WTC11 (cell line): ENCODE measurements around the gene C1D. TPM values are rescaled to one million over a fixed set of nuclear protein-coding genes. Genes with fewer than 3 reads are reported as not detected.

Experiments
- AFF4 ChIP-seq: sonication (generic); formaldehyde crosslinking; IDR thresholded peaks from 2 replicates; pipeline ENCODE4 v1.8.1; 2023; ENCODE audit warnings: mild to moderate bottlenecking, missing genetic modification reagents, borderline replicate concordance
- ATF6 ChIP-seq: sonication (generic); formaldehyde crosslinking; IDR thresholded peaks from 2 replicates; pipeline ENCODE4 v1.8.1; 2023; ENCODE audit warnings: mild to moderate bottlenecking, missing genetic modification reagents
- CDX4 ChIP-seq: fragments of 250-450 bp; sonication (Bioruptor Pico); IDR thresholded peaks from 2 replicates; pipeline ENCODE4 v1.9.0; 2021; ENCODE audit warnings: moderate library complexity, mild to moderate bottlenecking, inconsistent platforms, borderline replicate concordance
- CREM ChIP-seq: sonication (generic); formaldehyde crosslinking; IDR thresholded peaks from 2 replicates; pipeline ENCODE4 v1.8.1; 2022; ENCODE audit warnings: mild to moderate bottlenecking, missing genetic modification reagents, moderate library complexity
- E2F1 ChIP-seq: sonication (generic); formaldehyde crosslinking; IDR thresholded peaks from 2 replicates; pipeline ENCODE4 v1.8.0; 2022; ENCODE audit warnings: mild to moderate bottlenecking, missing genetic modification reagents
- E2F4 ChIP-seq: sonication (generic); formaldehyde crosslinking; IDR thresholded peaks from 2 replicates; pipeline ENCODE4 v1.8.1; 2022; ENCODE audit warnings: low read depth, mild to moderate bottlenecking, moderate library complexity, missing genetic modification reagents, borderline replicate concordance
- ERG ChIP-seq: fragments of 250-450 bp; sonication (Bioruptor Pico); IDR thresholded peaks from 2 replicates; pipeline ENCODE4 v1.8.0; 2021; ENCODE audit warnings: mild to moderate bottlenecking
- ESRRA ChIP-seq: sonication (generic); formaldehyde crosslinking; IDR thresholded peaks from 2 replicates; pipeline ENCODE4 v1.8.1; 2022; ENCODE audit warnings: mild to moderate bottlenecking, missing genetic modification reagents, borderline replicate concordance
- HMGXB4 ChIP-seq: sonication (generic); formaldehyde crosslinking; IDR thresholded peaks from 2 replicates; pipeline ENCODE4 v1.8.1; 2023; ENCODE audit warnings: mild to moderate bottlenecking, moderate library complexity, missing genetic modification reagents
- IRF1 ChIP-seq: sonication (generic); formaldehyde crosslinking; IDR thresholded peaks from 2 replicates; pipeline ENCODE4 v1.8.0; 2023; ENCODE audit warnings: missing genetic modification reagents
- NFE2L1 ChIP-seq: sonication (generic); formaldehyde crosslinking; IDR thresholded peaks from 2 replicates; pipeline ENCODE4 v1.8.1; 2023; ENCODE audit warnings: missing genetic modification reagents
- NR1H2 ChIP-seq: sonication (generic); formaldehyde crosslinking; IDR thresholded peaks from 2 replicates; pipeline ENCODE4 v1.9.0; 2021; ENCODE audit warnings: mild to moderate bottlenecking, moderate library complexity, missing genetic modification reagents
- NR2C2 ChIP-seq: sonication (generic); formaldehyde crosslinking; IDR thresholded peaks from 2 replicates; pipeline ENCODE4 v1.8.0; 2022; ENCODE audit warnings: mild to moderate bottlenecking, missing genetic modification reagents
- NR3C1 ChIP-seq: sonication (generic); formaldehyde crosslinking; conservative IDR thresholded peaks from 2 replicates; pipeline ENCODE4 v1.8.1; 2023; ENCODE audit warnings: low read depth, mild to moderate bottlenecking, missing genetic modification reagents
- PRRX2 ChIP-seq: fragments of 250-450 bp; sonication (Bioruptor Pico); IDR thresholded peaks from 2 replicates; pipeline ENCODE4 v1.8.0; 2021; ENCODE audit warnings: mild to moderate bottlenecking
- ZMAT4 ChIP-seq: fragments of 250-450 bp; sonication (Bioruptor Pico); IDR thresholded peaks from 2 replicates; pipeline ENCODE4 v1.9.0; 2021; ENCODE audit warnings: mild to moderate bottlenecking
- ZNF121 ChIP-seq: sonication (generic); formaldehyde crosslinking; IDR thresholded peaks from 2 replicates; pipeline ENCODE4 v1.8.0; 2023; ENCODE audit warnings: missing genetic modification reagents
- ZNF317 ChIP-seq: sonication (generic); formaldehyde crosslinking; IDR thresholded peaks from 2 replicates; pipeline ENCODE4 v1.8.1; 2023; ENCODE audit warnings: low read depth, mild to moderate bottlenecking, moderate library complexity, missing genetic modification reagents, borderline replicate concordance
- ZNF512 ChIP-seq: sonication (generic); formaldehyde crosslinking; IDR thresholded peaks from 2 replicates; pipeline ENCODE4 v1.8.1; 2022; ENCODE audit warnings: missing genetic modification reagents, borderline replicate concordance
- ZNF671 ChIP-seq: fragments of 250-450 bp; sonication (Bioruptor Pico); IDR thresholded peaks from 2 replicates; pipeline ENCODE4 v1.8.0; 2021; ENCODE audit warnings: mild to moderate bottlenecking
- ZSCAN18 ChIP-seq: fragments of 250-450 bp; sonication (Bioruptor Pico); IDR thresholded peaks from 2 replicates; pipeline ENCODE4 v2.1.2; 2022; ENCODE audit warnings: mild to moderate bottlenecking, moderate library complexity
- total RNA-seq: library from RNA; stranded (reverse); gene quantifications from 3 replicates; pipeline ENCODE4 v1.2.3, GENCODE V29; 2021

The C1D gene
- total RNA-seq, 1 experiment from 2014 or later = 21.0 TPM

- TF ChIP-seq ZNF512 = no peak
- no peak for TF ChIP-seq AFF4
- TF ChIP-seq ZMAT4 (CRISPR knock-in tag) = no peak
- no peak for TF ChIP-seq NR3C1 (CRISPR knock-in tag)
- TF ChIP-seq NR1H2 (CRISPR knock-in tag) = no peak
- no peak for TF ChIP-seq E2F1 (CRISPR knock-in tag)
- TF ChIP-seq ZSCAN18 = no peak
- no peak for TF ChIP-seq ERG (CRISPR knock-in tag)
- TF ChIP-seq NFE2L1 = no peak
- no peak for TF ChIP-seq ZNF671 (CRISPR knock-in tag)
- no peak for TF ChIP-seq ATF6 (CRISPR knock-in tag)
- TF ChIP-seq ESRRA = no peak
- peak; percentile 99 for TF ChIP-seq CREM
- TF ChIP-seq PRRX2 = no peak
- no peak for TF ChIP-seq ZNF121 (CRISPR knock-in tag)
- TF ChIP-seq ZNF317 = no peak
- no peak for TF ChIP-seq CDX4 (CRISPR knock-in tag)
- TF ChIP-seq NR2C2 (CRISPR knock-in tag) = no peak
- TF ChIP-seq HMGXB4 (CRISPR knock-in tag) = 0 out of 2 replicates have a peak, but pooled peaks have one; percentile 38
- no peak for TF ChIP-seq E2F4 (CRISPR knock-in tag)
- no peak for TF ChIP-seq IRF1
Measured at GRCh38 chr2:68062680-68063387, at the start of gene C1D (continued).
